Hepatocyte (in vitro differentiated cells): Measurements from ENCODE around the gene KRTAP10-7.

ENCODE experiments used
- CTCF ChIP-seq: fragments of 200-600 bp; sonication (generic); IDR thresholded peaks from 2 replicates; pipeline ENCODE4 v1.5.1; 2016; ENCODE audit warnings: antibody characterized with exemption, mild to moderate bottlenecking; ENCODE audit not compliant: poor library complexity
- EZH2 ChIP-seq: fragments of 200-600 bp; sonication (generic); IDR thresholded peaks from 2 replicates; pipeline ENCODE4 v1.6.1; 2016; ENCODE audit warnings: antibody characterized with exemption, mild to moderate bottlenecking, borderline replicate concordance
- EZH2phosphoT487 ChIP-seq: fragments of 200-600 bp; sonication (generic); IDR thresholded peaks from one replicate; pipeline ENCODE4 v1.6.1; 2018; ENCODE audit warnings: antibody characterized with exemption, mild to moderate bottlenecking, low read depth, moderate library complexity; ENCODE audit not compliant: unreplicated experiment, severe bottlenecking

DNA sequence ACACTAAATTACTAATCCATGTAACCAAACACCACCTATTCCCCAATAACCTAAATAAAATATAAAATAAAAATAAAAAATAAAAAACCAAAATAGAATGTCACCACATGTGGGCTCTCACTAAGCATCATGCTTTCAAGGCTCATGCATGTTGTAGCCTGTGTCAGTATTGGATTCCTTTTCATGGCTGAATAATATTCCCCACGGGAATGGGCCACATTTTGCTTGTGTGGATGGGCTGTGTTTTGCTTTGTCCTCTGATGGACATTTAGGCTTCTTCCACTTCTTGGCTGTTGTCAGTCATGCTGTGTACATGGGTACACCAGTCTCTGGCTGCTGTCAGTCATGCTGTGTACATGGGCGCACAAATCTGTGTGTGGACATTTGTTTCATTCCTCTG lies 11.3 kb upstream of the KRTAP10-7 start:
- TF ChIP-seq CTCF: no peak
- no peak for TF ChIP-seq EZH2
- no peak for TF ChIP-seq EZH2phosphoT487
